Measurements from ENCODE around the gene PLXNA4. TPM values are rescaled to one million over a fixed set of nuclear protein-coding genes. Genes with fewer than 3 reads are reported as not detected.
"Not testable (repeated sequence)": the region's sequence is repeated elsewhere in the genome, so short reads cannot be mapped to it uniquely, and the experiment has no call there.

PLXNA4 gene
- total and polyA plus RNA-seq, 2 donors (not counting 1 experiment from before 2014, with no cell fraction given) = not detected

GRCh38 chr7:132601783-132602182, 25.5 kb upstream of the PLXNA4 start:
- no peaks in the 10 kb centered on the region for H3K36me3 ChIP-seq (replicated peaks in 1 of 2; ENCODE audit: control extremely low read depth in 1 of 2, control insufficient read depth in 1 of 2, extremely low read depth in 1 of 2, insufficient read depth in 2 of 2, low read length in 1 of 2)
- no peaks in the 10 kb centered on the region for H3K4me1 ChIP-seq (ENCODE audit: control insufficient read depth in 2 of 2, insufficient read depth in 2 of 2, low read length in 2 of 2)
- Mint-ChIP-seq H3K27me3 (peaks cover 10% of the 10 kb centered on the region), H3K4me3 (no peak overlapping the region), H3K27ac (no peak overlapping the region), H3K9me3 (ENCODE audit: insufficient read depth) (no peaks in the 10 kb centered on the region), H3K4me1 (no peaks in the 10 kb centered on the region)
- ATAC-seq (ENCODE audit: low read depth) = no peak
- no peaks in the 10 kb centered on the region for H3K9me3 ChIP-seq (ENCODE audit: control extremely low read depth in 1 of 3, control insufficient read depth in 2 of 3, insufficient read depth in 1 of 3, low read length in 2 of 3)
- no peak overlapping the region for H3K4me2 ChIP-seq (replicated peaks; ENCODE audit: low read depth, low read length, poor library complexity, severe bottlenecking)
- CTCF ChIA-PET = no interaction called here
- intact Hi-C loops (cut with micrococcal nuclease) = no loop called here
- H3K4me3 ChIP-seq (ENCODE audit: control extremely low read depth in 1 of 5, extremely low read depth in 1 of 5, insufficient read depth in 1 of 5, low read depth in 2 of 5, low read length in 4 of 5) = no peak overlapping the region
- no peak overlapping the region for H2AFZ ChIP-seq (ENCODE audit: insufficient read depth, low read depth, low read length, poor library complexity, severe bottlenecking)
- no peak for DNase-seq
- TF ChIP-seq CTCF (IDR thresholded peaks at IDR 0.05) = no peak
- no peak for TF ChIP-seq EZH2 (IDR thresholded peaks at IDR 0.05; ENCODE audit: borderline replicate concordance, insufficient read depth, low read depth, low read length, poor library complexity, severe bottlenecking)
- H3K9ac ChIP-seq (ENCODE audit: low read length) = no peak overlapping the region
- no peaks in the 10 kb centered on the region for H3K79me2 ChIP-seq (ENCODE audit: control insufficient read depth, insufficient read depth, low read length)
- H3K27ac ChIP-seq (ENCODE audit: low read length in 2 of 2) = no peak overlapping the region
- H4K20me1 ChIP-seq (ENCODE audit: control insufficient read depth, insufficient read depth, low read length, poor library complexity, severe bottlenecking) = no peaks in the 10 kb centered on the region
- WGBS (ENCODE audit: insufficient coverage) = 60% methylated on average over 1 of the region's 1 CpG
- H3K27me3 ChIP-seq (replicated peaks in 1 of 4; ENCODE audit: control extremely low read depth in 1 of 4, control insufficient read depth in 3 of 4, insufficient read depth in 4 of 4, low read length in 3 of 4) = no peaks in the 10 kb centered on the region
- POLR2A ChIA-PET = no interaction called here

- no peak overlapping the region for H3K4me3 ChIP-seq (ENCODE audit: control extremely low read depth in 1 of 5, extremely low read depth in 1 of 5, insufficient read depth in 1 of 5, low read depth in 2 of 5, low read length in 4 of 5)
- H3K9ac ChIP-seq (ENCODE audit: low read length) = no peak overlapping the region
- CTCF ChIA-PET = no interaction called here
- H3K9me3 ChIP-seq (ENCODE audit: control extremely low read depth in 1 of 3, control insufficient read depth in 2 of 3, insufficient read depth in 1 of 3, low read length in 2 of 3) = no peaks in the 10 kb centered on the region
- no peak overlapping the region for H3K27ac ChIP-seq (ENCODE audit: low read length in 2 of 2)
- intact Hi-C loops (cut with micrococcal nuclease) = no loop called here
- peaks cover 8% of the 10 kb centered on the region for H3K27me3 Mint-ChIP-seq
- DNase-seq = no peak
- H3K4me1 ChIP-seq (ENCODE audit: control insufficient read depth in 2 of 2, insufficient read depth in 2 of 2, low read length in 2 of 2) = no peaks in the 10 kb centered on the region
- H3K79me2 ChIP-seq (ENCODE audit: control insufficient read depth, insufficient read depth, low read length) = no peaks in the 10 kb centered on the region
- H3K27me3 ChIP-seq (replicated peaks in 1 of 4; ENCODE audit: control extremely low read depth in 1 of 4, control insufficient read depth in 3 of 4, insufficient read depth in 4 of 4, low read length in 3 of 4) = no peaks in the 10 kb centered on the region
- H3K27ac Mint-ChIP-seq = no peak overlapping the region
- POLR2A ChIA-PET = no interaction called here
- H2AFZ ChIP-seq (ENCODE audit: insufficient read depth, low read depth, low read length, poor library complexity, severe bottlenecking) = no peak overlapping the region
- no peak overlapping the region for H3K4me3 Mint-ChIP-seq
- no peak overlapping the region for H3K4me2 ChIP-seq (replicated peaks; ENCODE audit: low read depth, low read length, poor library complexity, severe bottlenecking)
- no peaks in the 10 kb centered on the region for H3K36me3 ChIP-seq (replicated peaks in 1 of 2; ENCODE audit: control extremely low read depth in 1 of 2, control insufficient read depth in 1 of 2, extremely low read depth in 1 of 2, insufficient read depth in 2 of 2, low read length in 1 of 2)
- no peaks in the 10 kb centered on the region for H4K20me1 ChIP-seq (ENCODE audit: control insufficient read depth, insufficient read depth, low read length, poor library complexity, severe bottlenecking)
- 100% methylated on average over 1 of the region's 1 CpG for WGBS (ENCODE audit: insufficient coverage)
- H3K4me1 Mint-ChIP-seq = no peaks in the 10 kb centered on the region
- ATAC-seq (ENCODE audit: low read depth) = no peak
- no peaks in the 10 kb centered on the region for H3K9me3 Mint-ChIP-seq (ENCODE audit: insufficient read depth)
- no peak for TF ChIP-seq EZH2 (IDR thresholded peaks at IDR 0.05; ENCODE audit: borderline replicate concordance, insufficient read depth, low read depth, low read length, poor library complexity, severe bottlenecking)
Measured at GRCh38 chr7:132596588-132596987, 20.3 kb upstream of the PLXNA4 start.

GRCh38 chr7:132594741-132595140, 18.5 kb upstream of the PLXNA4 start:
- not testable (repeated sequence) for H3K27ac ChIP-seq (ENCODE audit: low read length in 2 of 2)

More at GRCh38 chr7:132594741-132595140, 18.5 kb upstream of the PLXNA4 start:
- CTCF ChIA-PET; H3K4me2 ChIP-seq (replicated peaks; ENCODE audit: low read depth, low read length, poor library complexity, severe bottlenecking); H3K4me1 Mint-ChIP-seq; H3K36me3 ChIP-seq (replicated peaks in 1 of 2; ENCODE audit: control extremely low read depth in 1 of 2, control insufficient read depth in 1 of 2, extremely low read depth in 1 of 2, insufficient read depth in 2 of 2, low read length in 1 of 2); H3K27me3 ChIP-seq (replicated peaks in 1 of 4; ENCODE audit: control extremely low read depth in 1 of 4, control insufficient read depth in 3 of 4, insufficient read depth in 4 of 4, low read length in 3 of 4); ATAC-seq (ENCODE audit: low read depth); H3K4me3 ChIP-seq (ENCODE audit: control extremely low read depth in 1 of 5, extremely low read depth in 1 of 5, insufficient read depth in 1 of 5, low read depth in 2 of 5, low read length in 4 of 5); DNase-seq; H3K27ac Mint-ChIP-seq; H3K4me1 ChIP-seq (ENCODE audit: control insufficient read depth in 2 of 2, insufficient read depth in 2 of 2, low read length in 2 of 2); intact Hi-C loops (cut with micrococcal nuclease); H2AFZ ChIP-seq (ENCODE audit: insufficient read depth, low read depth, low read length, poor library complexity, severe bottlenecking); H4K20me1 ChIP-seq (ENCODE audit: control insufficient read depth, insufficient read depth, low read length, poor library complexity, severe bottlenecking); H3K79me2 ChIP-seq (ENCODE audit: control insufficient read depth, insufficient read depth, low read length); H3K9ac ChIP-seq (ENCODE audit: low read length); H3K27me3 Mint-ChIP-seq; H3K9me3 ChIP-seq (ENCODE audit: control extremely low read depth in 1 of 3, control insufficient read depth in 2 of 3, insufficient read depth in 1 of 3, low read length in 2 of 3); POLR2A ChIA-PET; H3K4me3 Mint-ChIP-seq; H3K9me3 Mint-ChIP-seq (ENCODE audit: insufficient read depth): not testable (repeated sequence)
- WGBS (ENCODE audit: insufficient coverage) = 93% methylated on average over 2 of the region's 2 CpGs

All from B cell (primary cell).